Activated naive CD8-positive, alpha-beta T cell (primary cell): ENCODE data around the gene ZNF57.
A peak's percentile ranks its signal among the peaks of the same experiment; 100 is the strongest.
"Not testable (repeated sequence)": the region's sequence is repeated elsewhere in the genome, so short reads cannot be mapped to it uniquely, and the experiment has no call there.

ENCODE experiments used
- H3K27ac Mint-ChIP-seq: one replicate; pipeline ENCODE4 v1.8.0; 2021; ENCODE audit warnings: mixed read lengths
- H3K27me3 Mint-ChIP-seq: one replicate; pipeline ENCODE4 v1.8.0; 2021; ENCODE audit warnings: mixed read lengths
- H3K36me3 Mint-ChIP-seq: one replicate; pipeline ENCODE4 v1.8.0; 2021; ENCODE audit warnings: mixed read lengths
- H3K4me1 Mint-ChIP-seq: one replicate; pipeline ENCODE4 v1.8.0; 2021; ENCODE audit warnings: low read depth, mixed read lengths
- H3K4me3 Mint-ChIP-seq: one replicate; pipeline ENCODE4 v1.8.0; 2021; ENCODE audit warnings: mild to moderate bottlenecking, mixed read lengths
- H3K9me3 Mint-ChIP-seq: one replicate; pipeline ENCODE4 v1.8.0; 2021; ENCODE audit warnings: low read depth, mixed read lengths

Gene ZNF57

GRCh38 chr19:2926341-2927031 lies 25.8 kb downstream of the ZNF57 start:
- Mint-ChIP-seq H3K27me3 (no peaks in the 10 kb centered on the region), H3K4me1 (no peaks in the 10 kb centered on the region), H3K27ac (no peak overlapping the region), H3K36me3 (peaks cover 10% of the 10 kb centered on the region), H3K9me3 (peaks cover 2% of the 10 kb centered on the region), H3K4me3 (no peak overlapping the region)

GRCh38 chr19:2927032-2927430 lies 26.3 kb downstream of the ZNF57 start:
- no peaks in the 10 kb centered on the region for H3K27me3 Mint-ChIP-seq
- H3K4me1 Mint-ChIP-seq: no peaks in the 10 kb centered on the region
- peaks cover 11% of the 10 kb centered on the region for H3K36me3 Mint-ChIP-seq
- no peak overlapping the region for H3K4me3 Mint-ChIP-seq
- peaks cover 3% of the 10 kb centered on the region for H3K9me3 Mint-ChIP-seq
- H3K27ac Mint-ChIP-seq: no peak overlapping the region

GRCh38 chr19:2933490-2933910 lies 32.8 kb downstream of the ZNF57 start:
- Mint-ChIP-seq H3K27me3 (no peaks in the 10 kb centered on the region), H3K27ac (no peak overlapping the region), H3K9me3 (peaks cover 12% of the 10 kb centered on the region), H3K36me3 (peaks cover 32% of the 10 kb centered on the region), H3K4me3 (no peak overlapping the region), H3K4me1 (no peaks in the 10 kb centered on the region)

GRCh38 chr19:2935863-2936262 lies 35.1 kb downstream of the ZNF57 start:
- H3K27ac Mint-ChIP-seq, H3K4me3 Mint-ChIP-seq, H3K27me3 Mint-ChIP-seq, H3K4me1 Mint-ChIP-seq: not testable (repeated sequence)
- peaks cover 28% of the 10 kb centered on the region for H3K36me3 Mint-ChIP-seq
- H3K9me3 Mint-ChIP-seq: peaks cover 12% of the 10 kb centered on the region

- H3K36me3 Mint-ChIP-seq: no peaks in the 10 kb centered on the region
- H3K27me3 Mint-ChIP-seq: no peaks in the 10 kb centered on the region
- H3K4me1 Mint-ChIP-seq: peaks cover 24% of the 10 kb centered on the region
- H3K9me3 Mint-ChIP-seq: no peaks in the 10 kb centered on the region
- H3K4me3 Mint-ChIP-seq: peak overlapping the region; percentile 49
- no peak overlapping the region for H3K27ac Mint-ChIP-seq
Observed at GRCh38 chr19:2942928-2943640, 42.4 kb downstream of the ZNF57 start.

GRCh38 chr19:2944403-2944774 lies 43.7 kb downstream of the ZNF57 start:
- Mint-ChIP-seq H3K27ac (no peak overlapping the region), H3K4me1 (peaks cover 31% of the 10 kb centered on the region), H3K36me3 (no peaks in the 10 kb centered on the region), H3K9me3 (no peaks in the 10 kb centered on the region), H3K4me3 (peak overlapping the region; percentile 97), H3K27me3 (no peaks in the 10 kb centered on the region)

- Mint-ChIP-seq H3K4me3 (peak within 1 kb of the TSS; percentile 97), H3K27ac (peak within 1 kb of the TSS; percentile 97), H3K4me1 (peaks cover 37% of the 10 kb centered on the region), H3K9me3 (no peaks in the 10 kb centered on the region), H3K27me3 (no peaks in the 10 kb centered on the region), H3K36me3 (no peaks in the 10 kb centered on the region)
Observed at GRCh38 chr19:2944775-2945574, 44.2 kb downstream of the ZNF57 start, which contains the start of gene ZNF77. ZNF77 (minus strand) TSS chr19:2944971; CDS start chr19:2944840, 131 bp downstream.

GRCh38 chr19:2945575-2946184 lies 45.0 kb downstream of the ZNF57 start:
- H3K27me3 Mint-ChIP-seq: no peaks in the 10 kb centered on the region
- peaks cover 37% of the 10 kb centered on the region for H3K4me1 Mint-ChIP-seq
- H3K36me3 Mint-ChIP-seq: no peaks in the 10 kb centered on the region
- H3K9me3 Mint-ChIP-seq: no peaks in the 10 kb centered on the region
- peak overlapping the region; percentile 97 for H3K4me3 Mint-ChIP-seq
- H3K27ac Mint-ChIP-seq: peak overlapping the region; percentile 97

- peak overlapping the region; percentile 96 for H3K4me3 Mint-ChIP-seq
- H3K9me3 Mint-ChIP-seq: no peaks in the 10 kb centered on the region
- H3K4me1 Mint-ChIP-seq: peaks cover 25% of the 10 kb centered on the region
- no peaks in the 10 kb centered on the region for H3K36me3 Mint-ChIP-seq
- no peaks in the 10 kb centered on the region for H3K27me3 Mint-ChIP-seq
- peak overlapping the region; percentile 93 for H3K27ac Mint-ChIP-seq
Observed at GRCh38 chr19:2949939-2950285, 49.2 kb downstream of the ZNF57 start.

GRCh38 chr19:2950286-2951124 lies 49.8 kb downstream of the ZNF57 start:
- Mint-ChIP-seq H3K36me3 (no peaks in the 10 kb centered on the region), H3K27me3 (no peaks in the 10 kb centered on the region), H3K4me1 (peaks cover 23% of the 10 kb centered on the region), H3K4me3 (peak overlapping the region; percentile 96), H3K27ac (peak overlapping the region; percentile 93), H3K9me3 (no peaks in the 10 kb centered on the region)

- peaks cover 13% of the 10 kb centered on the region for H3K4me1 Mint-ChIP-seq
- no peaks in the 10 kb centered on the region for H3K27me3 Mint-ChIP-seq
- no peaks in the 10 kb centered on the region for H3K9me3 Mint-ChIP-seq
- H3K4me3 Mint-ChIP-seq: no peak overlapping the region
- no peak overlapping the region for H3K27ac Mint-ChIP-seq
- H3K36me3 Mint-ChIP-seq: no peaks in the 10 kb centered on the region
Observed at GRCh38 chr19:2952953-2953481, 52.3 kb downstream of the ZNF57 start.

- Mint-ChIP-seq H3K27ac (no peak overlapping the region), H3K36me3 (no peaks in the 10 kb centered on the region), H3K27me3 (no peaks in the 10 kb centered on the region), H3K4me1 (peaks cover 3% of the 10 kb centered on the region), H3K9me3 (no peaks in the 10 kb centered on the region), H3K4me3 (no peak overlapping the region)
Observed at GRCh38 chr19:2957160-2957559, 56.4 kb downstream of the ZNF57 start.

GRCh38 chr19:2960120-2960519 lies 59.4 kb downstream of the ZNF57 start:
- Mint-ChIP-seq H3K36me3 (peaks cover 2% of the 10 kb centered on the region), H3K4me3 (no peak overlapping the region), H3K4me1 (peaks cover 5% of the 10 kb centered on the region), H3K27ac (no peak overlapping the region), H3K27me3 (no peaks in the 10 kb centered on the region), H3K9me3 (no peaks in the 10 kb centered on the region)
